HTR-8/SVneo (cell line): Measurements from ENCODE around the gene BOK.
A peak's percentile ranks its signal among the peaks of the same experiment; 100 is the strongest.
"Not testable (repeated sequence)": the region's sequence is repeated elsewhere in the genome, so short reads cannot be mapped to it uniquely, and the experiment has no call there.

Source experiments
- DNase-seq: peaks from one replicate; pipeline ENCODE4 v3.0.0; 2011; ENCODE audit warnings: low spot score, mixed read lengths; ENCODE audit not compliant: insufficient read length
- FAIRE-seq: peaks from 2 replicates; lab custom pipeline; 2011; peaks lifted over from hg19 to GRCh38; lab: Jason Lieb, UNC

Gene BOK

DNA sequence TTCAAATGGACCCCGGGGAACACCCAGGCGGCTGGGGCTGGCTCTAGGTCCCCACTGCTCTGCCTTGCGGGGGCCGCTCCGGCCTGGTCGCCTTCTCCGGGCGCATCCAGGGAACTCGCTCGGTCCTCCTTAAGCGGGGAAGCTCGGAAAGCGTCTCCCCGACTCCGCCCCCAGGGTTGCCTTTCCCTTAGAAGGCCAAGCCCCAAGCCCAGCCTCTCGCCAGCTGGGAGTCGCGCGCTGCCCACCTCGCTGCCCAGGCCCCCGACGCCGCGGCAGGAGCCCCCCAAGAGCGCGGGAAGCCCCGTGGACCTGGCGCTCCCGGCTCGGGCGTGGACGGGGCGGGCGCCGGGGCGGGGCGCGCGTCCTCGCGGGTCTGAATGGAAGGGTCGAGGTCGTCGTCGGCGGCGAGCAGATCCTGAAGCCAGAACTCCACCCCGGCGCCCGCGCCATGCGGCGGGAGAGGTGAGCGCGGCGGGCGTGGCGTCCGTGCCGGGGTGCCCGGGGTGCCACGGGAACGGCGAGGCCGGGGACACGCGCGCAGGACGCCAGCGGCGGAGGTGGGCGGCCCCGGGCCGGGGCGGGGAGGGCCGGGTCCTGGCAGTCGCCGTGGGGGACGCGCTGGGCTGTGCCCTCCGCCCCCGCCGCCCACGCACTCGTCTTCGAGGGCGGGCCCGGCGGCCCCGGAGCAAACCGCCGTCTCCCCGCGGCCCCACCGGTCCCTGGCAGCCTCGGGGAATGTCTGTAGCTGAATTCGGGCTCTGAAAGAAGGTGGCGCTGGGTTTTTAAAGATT is at the start of gene BOK:
BOK (plus strand) TSS at position 214 of the 791 bp plus-strand sequence. CDS start 739 bp downstream, outside the sequence.
- FAIRE-seq (peak; percentile 4), DNase-seq (peak; percentile 88)

- FAIRE-seq (no peak), DNase-seq (no peak)
Observed at GRCh38 chr2:241509155-241509784, 49.3 kb upstream of the BOK start.

DNA sequence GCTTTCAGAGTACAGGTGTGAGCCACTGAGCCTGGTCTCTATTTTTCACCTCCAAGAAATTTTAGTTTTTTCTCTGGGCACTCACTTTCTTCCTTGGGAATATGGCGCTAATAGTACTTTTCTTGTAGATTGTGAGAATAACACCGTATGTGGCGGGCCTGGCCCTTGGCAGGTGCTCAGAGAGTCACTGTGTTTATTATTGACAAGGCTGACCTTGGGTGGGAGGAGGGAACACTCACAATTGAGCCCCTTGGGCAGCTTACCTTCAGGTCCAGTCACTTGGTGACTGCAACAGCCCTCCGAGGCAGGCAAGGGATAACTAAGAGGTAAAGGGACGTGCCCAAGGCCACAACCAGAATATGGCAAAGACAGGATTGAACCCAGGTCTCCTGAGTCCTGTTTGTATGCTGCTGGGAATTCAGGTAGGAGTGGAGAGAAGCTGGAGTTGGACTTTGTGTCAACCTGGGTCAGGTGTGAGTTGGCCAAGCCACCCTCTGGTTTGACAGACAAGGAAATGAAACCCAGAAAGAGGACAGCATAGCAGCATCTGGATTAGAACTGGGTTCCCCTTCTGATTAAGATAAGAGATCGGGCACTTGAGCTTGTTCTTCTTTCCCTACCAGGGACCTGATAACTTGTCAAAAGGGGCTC is 47.3 kb upstream of the BOK start:
- FAIRE-seq = no peak

GRCh38 chr2:241514553-241514952 is 44.0 kb upstream of the BOK start:
- DNase-seq (no peak), FAIRE-seq (no peak)

More for the DNA sequence above, 47.3 kb upstream of the BOK start:
- DNase-seq = no peak

DNA sequence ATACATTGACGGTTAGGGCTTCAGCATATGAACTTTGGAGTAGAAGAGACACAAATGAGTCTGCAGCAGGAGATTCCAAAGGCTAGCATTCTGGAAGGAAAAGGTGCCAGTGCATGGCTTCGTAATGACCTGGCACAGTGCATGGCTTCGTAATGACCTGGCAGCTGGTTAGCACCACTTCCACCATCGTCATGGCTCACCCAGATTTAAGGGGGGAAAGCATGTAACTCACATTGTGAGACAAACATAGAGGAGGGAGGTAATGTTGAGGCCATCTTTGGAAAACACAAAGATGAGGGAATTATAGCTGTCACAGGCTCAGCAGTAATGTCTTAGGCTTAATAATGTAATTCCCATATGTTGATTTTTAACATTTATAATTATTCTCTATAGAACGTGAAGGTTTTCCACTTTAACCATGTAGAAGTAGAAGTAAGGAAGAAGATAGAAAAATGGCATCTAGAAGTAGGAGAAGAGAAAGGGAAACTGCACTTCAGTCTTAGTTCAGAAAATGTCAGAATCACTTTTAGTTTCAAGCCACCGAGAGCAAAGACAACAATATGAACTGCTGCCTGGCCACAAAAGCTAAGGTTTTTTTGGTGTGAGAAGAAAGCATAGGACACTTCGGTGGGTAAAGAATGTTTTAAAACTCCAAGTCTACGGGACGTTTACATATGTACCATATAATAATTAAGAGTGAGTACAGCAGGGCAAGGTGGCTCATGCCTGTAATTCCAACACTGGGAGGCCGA is 43.4 kb upstream of the BOK start:
- FAIRE-seq = no peak
- DNase-seq = no peak

DNA sequence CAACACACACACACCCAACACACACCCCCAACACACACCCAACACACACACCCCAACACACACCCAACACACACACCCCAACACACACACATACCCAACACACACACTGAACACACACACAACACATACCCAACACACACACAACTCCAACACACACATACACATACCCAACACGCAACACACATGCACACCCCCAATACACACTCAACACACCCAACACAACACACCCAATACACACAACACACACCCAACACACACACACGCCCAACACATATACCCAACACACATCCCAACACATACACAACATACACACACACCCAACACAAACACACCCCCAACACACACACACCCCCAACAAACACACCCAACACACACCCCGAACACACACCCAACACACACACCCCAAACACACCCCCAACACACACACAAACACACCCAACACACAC is 42.0 kb upstream of the BOK start:
- FAIRE-seq = peak; percentile 97
- DNase-seq = no peak

GRCh38 chr2:241517297-241517696 is 41.2 kb upstream of the BOK start:
- DNase-seq (no peak), FAIRE-seq (no peak)

DNA sequence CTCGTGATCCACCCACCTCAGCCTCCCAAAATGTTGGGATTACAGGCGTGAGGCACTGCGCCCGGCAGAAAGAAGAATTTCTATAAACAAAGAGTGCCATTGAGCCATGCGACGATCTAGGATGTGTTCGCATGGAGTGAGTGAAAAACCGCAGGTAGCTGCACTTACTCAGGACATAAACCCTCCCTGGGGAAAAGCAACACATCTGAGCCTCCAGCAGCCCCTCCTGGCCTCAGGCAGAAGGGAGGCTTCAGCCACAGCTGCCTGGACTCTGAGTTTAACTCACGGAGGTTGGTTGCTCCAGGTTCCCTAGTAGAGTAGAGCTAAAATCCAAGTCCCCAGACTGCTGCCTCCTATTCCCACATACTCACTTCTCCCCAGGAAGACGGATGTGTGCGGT is 38.9 kb upstream of the BOK start:
- FAIRE-seq = no peak

GRCh38 chr2:241522477-241522876 is 36.1 kb upstream of the BOK start:
- FAIRE-seq (no peak), DNase-seq (no peak)

More for the DNA sequence above, 38.9 kb upstream of the BOK start:
- no peak for DNase-seq

DNA sequence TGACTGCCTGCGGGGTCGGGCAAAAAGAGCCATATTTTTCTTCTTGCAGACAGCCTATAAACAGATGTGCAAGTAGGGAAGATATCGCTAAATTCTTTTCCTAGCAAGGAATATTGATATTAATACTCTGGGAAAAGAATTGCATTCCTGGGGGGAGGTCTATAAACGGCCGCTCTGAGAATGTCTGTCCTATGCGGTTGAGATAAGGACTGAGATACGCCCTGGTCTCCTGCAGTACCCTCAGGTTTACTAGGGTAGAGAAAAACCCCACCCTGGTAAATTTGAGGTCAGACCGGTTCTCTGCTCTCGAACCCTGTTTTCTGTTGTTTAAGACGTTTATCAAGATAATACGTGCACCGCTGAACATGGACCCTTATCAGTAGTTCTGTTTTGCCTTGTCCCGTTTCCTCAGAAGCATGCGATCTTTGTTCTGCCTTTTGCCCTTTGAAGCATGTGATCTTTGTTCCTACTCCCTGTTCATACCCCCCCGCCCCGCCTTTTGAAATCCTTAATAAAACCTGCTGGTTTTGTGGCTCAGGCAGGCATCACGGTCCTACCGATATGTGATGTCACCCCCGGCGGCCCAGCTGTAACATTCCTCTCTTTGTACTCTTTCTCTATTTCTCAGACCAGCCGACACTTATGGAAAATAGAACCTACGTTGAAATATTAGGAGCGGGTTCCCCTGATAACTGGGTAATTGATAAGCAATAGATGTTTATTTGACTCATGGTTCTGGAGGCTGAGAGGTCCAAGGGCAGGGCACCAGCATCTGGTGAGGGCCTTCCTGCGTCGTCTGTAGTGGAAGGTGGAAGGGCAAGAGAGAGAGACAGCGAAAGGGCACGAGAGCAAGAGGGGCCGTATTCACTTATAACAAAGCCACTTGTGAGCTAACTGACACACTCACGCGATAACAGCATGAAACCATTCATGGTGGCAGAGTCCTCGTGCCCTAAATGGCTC is 32.4 kb upstream of the BOK start:
- not testable (repeated sequence) for DNase-seq, FAIRE-seq

- DNase-seq (no peak), FAIRE-seq (no peak)
Observed at GRCh38 chr2:241530571-241530970, 28.0 kb upstream of the BOK start.

- DNase-seq = no peak
- no peak for FAIRE-seq
Observed at GRCh38 chr2:241531161-241531722, 27.3 kb upstream of the BOK start.

- FAIRE-seq (no peak), DNase-seq (no peak)
Observed at GRCh38 chr2:241532168-241532567, 26.4 kb upstream of the BOK start.

- FAIRE-seq = no peak
Observed at GRCh38 chr2:241532733-241533601, 25.6 kb upstream of the BOK start.

DNA sequence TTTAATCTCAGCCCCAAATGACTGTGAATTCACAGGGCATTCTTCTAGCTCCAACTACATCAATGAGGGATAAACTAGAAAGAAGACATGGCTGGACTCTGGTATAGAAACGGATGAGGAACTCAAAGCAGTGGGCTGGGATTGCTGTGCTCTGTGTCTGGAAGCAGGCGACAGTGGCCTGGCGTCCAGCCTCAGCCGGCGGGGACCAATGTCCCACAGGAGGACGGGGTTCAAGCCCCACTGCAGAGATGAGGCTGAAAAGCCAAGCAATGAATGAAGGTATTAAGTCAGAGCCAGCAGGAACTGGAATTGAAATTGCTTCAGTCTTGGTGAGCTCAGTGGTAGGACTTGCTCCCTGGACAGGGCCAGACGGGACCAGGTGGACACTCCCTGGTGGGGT is 24.3 kb upstream of the BOK start:
- FAIRE-seq (no peak), DNase-seq (no peak)

More at GRCh38 chr2:241532733-241533601, 25.6 kb upstream of the BOK start:
- DNase-seq = no peak

GRCh38 chr2:241534701-241535375 is 23.7 kb upstream of the BOK start:
- no peak for DNase-seq
- peak; percentile 36 for FAIRE-seq

DNA sequence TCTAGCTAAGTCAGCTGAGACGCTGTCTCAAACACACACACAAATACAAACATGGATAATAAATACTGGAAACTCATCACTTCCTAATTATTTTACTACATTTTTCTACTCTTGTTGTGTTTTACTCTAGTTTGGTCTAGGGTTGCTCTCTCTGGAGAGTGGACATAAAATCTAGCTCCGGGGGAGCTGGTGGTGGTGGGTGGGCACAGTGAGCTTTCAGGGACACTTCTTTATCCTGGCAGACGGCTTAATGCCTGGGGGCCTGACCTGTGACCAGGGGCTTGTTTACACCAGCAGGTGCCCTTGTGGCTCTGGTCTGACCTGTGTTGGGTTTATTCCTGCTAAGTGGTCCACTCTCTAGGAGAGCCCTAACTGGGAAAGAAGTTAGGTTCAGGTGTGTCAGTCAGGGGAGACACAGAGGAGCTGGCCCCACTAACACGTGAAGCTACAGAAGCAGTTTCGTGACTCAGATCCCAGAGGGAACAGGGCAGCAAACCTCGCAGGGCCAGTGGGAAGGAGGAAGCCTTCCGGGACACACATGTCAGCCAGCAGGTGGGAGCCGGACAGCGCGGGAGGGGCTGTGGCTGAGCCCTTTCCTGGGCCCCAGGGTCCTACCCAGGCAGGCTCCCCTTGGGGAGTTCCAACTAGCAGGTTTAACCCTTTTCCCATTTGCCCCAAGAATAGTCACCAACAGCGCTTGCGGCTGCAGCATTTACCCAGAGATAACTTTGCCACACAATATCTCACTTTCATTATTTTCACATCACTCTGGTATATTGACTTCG is 22.5 kb upstream of the BOK start:
- no peak for FAIRE-seq

More for the DNA sequence above, 22.5 kb upstream of the BOK start:
- no peak for DNase-seq
